Measurements from ENCODE around the gene METAP1.

DNA sequence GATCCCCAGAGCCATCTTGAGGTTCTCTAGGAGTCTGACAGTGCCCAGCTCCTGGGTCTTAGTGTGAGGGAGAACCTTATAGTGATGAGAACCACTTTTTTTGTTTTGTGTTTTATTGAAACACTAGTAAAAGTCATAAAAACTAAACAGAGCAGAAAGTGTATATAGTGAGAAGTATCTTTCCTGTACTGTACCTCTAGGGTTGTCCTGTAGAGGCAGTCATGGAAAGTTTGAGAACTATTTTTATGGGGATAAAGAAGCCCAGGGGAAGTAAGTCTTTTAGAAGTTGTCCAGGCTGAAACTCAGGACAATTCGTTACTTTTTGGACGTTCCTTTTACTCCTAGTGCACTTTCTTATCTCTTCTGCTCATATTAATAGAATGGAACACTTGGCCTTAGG is 52.2 kb downstream of the METAP1 start:
- TF ChIP-seq, protein P1, sequence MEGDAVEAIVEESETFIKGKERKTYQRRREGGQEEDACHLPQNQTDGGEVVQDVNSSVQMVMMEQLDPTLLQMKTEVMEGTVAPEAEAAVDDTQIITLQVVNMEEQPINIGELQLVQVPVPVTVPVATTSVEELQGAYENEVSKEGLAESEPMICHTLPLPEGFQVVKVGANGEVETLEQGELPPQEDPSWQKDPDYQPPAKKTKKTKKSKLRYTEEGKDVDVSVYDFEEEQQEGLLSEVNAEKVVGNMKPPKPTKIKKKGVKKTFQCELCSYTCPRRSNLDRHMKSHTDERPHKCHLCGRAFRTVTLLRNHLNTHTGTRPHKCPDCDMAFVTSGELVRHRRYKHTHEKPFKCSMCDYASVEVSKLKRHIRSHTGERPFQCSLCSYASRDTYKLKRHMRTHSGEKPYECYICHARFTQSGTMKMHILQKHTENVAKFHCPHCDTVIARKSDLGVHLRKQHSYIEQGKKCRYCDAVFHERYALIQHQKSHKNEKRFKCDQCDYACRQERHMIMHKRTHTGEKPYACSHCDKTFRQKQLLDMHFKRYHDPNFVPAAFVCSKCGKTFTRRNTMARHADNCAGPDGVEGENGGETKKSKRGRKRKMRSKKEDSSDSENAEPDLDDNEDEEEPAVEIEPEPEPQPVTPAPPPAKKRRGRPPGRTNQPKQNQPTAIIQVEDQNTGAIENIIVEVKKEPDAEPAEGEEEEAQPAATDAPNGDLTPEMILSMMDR (conservative IDR thresholded peaks at IDR 0.05; ENCODE audit: low read depth, low read length) = no peak; the same call in 1 of the 2 replicates
- no peak for TF ChIP-seq EZH2 (IDR thresholded peaks at IDR 0.05; ENCODE audit: borderline replicate concordance, low read depth, low read length, poor library complexity, severe bottlenecking)

Measured in A673 (cell line).